ENCODE data around the gene NTM. TPM values are rescaled to one million over a fixed set of nuclear protein-coding genes. Genes with fewer than 3 reads are reported as not detected.

The NTM gene
- total and polyA plus RNA-seq, 2 experiments from 2014 or later: 1.1 to 1.7 TPM

- H3K9me3 ChIP-seq (ENCODE audit: low read depth): no peaks in the 10 kb centered on the region
- no peak overlapping the region for H3K27ac ChIP-seq
- DNase-seq (ENCODE audit: low read depth in 1 of 2, low spot score in 1 of 2): no peak
- no peak overlapping the region for H3K4me3 ChIP-seq
- no peaks in the 10 kb centered on the region for H3K4me1 ChIP-seq (ENCODE audit: low read depth)
- no peak for TF ChIP-seq CTCF (IDR thresholded peaks at IDR 0.05; ENCODE audit: low read depth, low read length)
- H3K27me3 ChIP-seq: no peaks in the 10 kb centered on the region
- no peaks in the 10 kb centered on the region for H3K36me3 ChIP-seq
Observed at GRCh38 chr11:131447277-131447815, 76.9 kb downstream of the NTM start.

GRCh38 chr11:131447898-131448297 is 77.5 kb downstream of the NTM start:
- no peak for TF ChIP-seq CTCF (IDR thresholded peaks at IDR 0.05; ENCODE audit: low read depth, low read length)
- DNase-seq (ENCODE audit: low read depth in 1 of 2, low spot score in 1 of 2): no peak
- Histone ChIP-seq H3K27me3 (no peaks in the 10 kb centered on the region), H3K9me3 (ENCODE audit: low read depth) (no peaks in the 10 kb centered on the region), H3K36me3 (no peaks in the 10 kb centered on the region), H3K4me3 (no peak overlapping the region), H3K4me1 (ENCODE audit: low read depth) (no peaks in the 10 kb centered on the region), H3K27ac (no peak overlapping the region)

- TF ChIP-seq CTCF (IDR thresholded peaks at IDR 0.05; ENCODE audit: low read depth, low read length): no peak
- Histone ChIP-seq H3K4me3 (no peak overlapping the region), H3K36me3 (no peaks in the 10 kb centered on the region), H3K4me1 (ENCODE audit: low read depth) (no peaks in the 10 kb centered on the region), H3K9me3 (ENCODE audit: low read depth) (no peaks in the 10 kb centered on the region), H3K27me3 (no peaks in the 10 kb centered on the region), H3K27ac (no peak overlapping the region)
- no peak for DNase-seq (ENCODE audit: low read depth in 1 of 2, low spot score in 1 of 2)
Observed at GRCh38 chr11:131449036-131450019, 78.9 kb downstream of the NTM start.

GRCh38 chr11:131454490-131454889 is 84.1 kb downstream of the NTM start:
- peaks cover 17% of the 10 kb centered on the region for H3K4me1 ChIP-seq (ENCODE audit: low read depth)
- TF ChIP-seq CTCF (IDR thresholded peaks at IDR 0.05; ENCODE audit: low read depth, low read length): no peak
- H3K36me3 ChIP-seq: no peaks in the 10 kb centered on the region
- no peaks in the 10 kb centered on the region for H3K9me3 ChIP-seq (ENCODE audit: low read depth)
- no peaks in the 10 kb centered on the region for H3K27me3 ChIP-seq
- H3K4me3 ChIP-seq: no peak overlapping the region
- H3K27ac ChIP-seq: no peak overlapping the region
- no peak for DNase-seq (ENCODE audit: low read depth in 1 of 2, low spot score in 1 of 2)

- TF ChIP-seq CTCF (IDR thresholded peaks at IDR 0.05; ENCODE audit: low read depth, low read length): no peak
- no peak for DNase-seq (ENCODE audit: low read depth in 1 of 2, low spot score in 1 of 2)
- H3K27me3 ChIP-seq: no peaks in the 10 kb centered on the region
- H3K36me3 ChIP-seq: no peaks in the 10 kb centered on the region
- no peaks in the 10 kb centered on the region for H3K9me3 ChIP-seq (ENCODE audit: low read depth)
- H3K27ac ChIP-seq: no peak overlapping the region
- H3K4me1 ChIP-seq (ENCODE audit: low read depth): peaks cover 17% of the 10 kb centered on the region
- H3K4me3 ChIP-seq: no peak overlapping the region
Observed at GRCh38 chr11:131454989-131455388, 84.6 kb downstream of the NTM start.
